Nephron (organoid): ENCODE measurements around the gene TMEM219.

Experiments
- H3K27ac Mint-ChIP-seq, 3 experiments: 2 replicates each; pipeline ENCODE4 v1.8.0; 2020; ENCODE audit warnings: mixed read lengths in 3 of 3, mild to moderate bottlenecking in 2 of 3, moderate library complexity in 1 of 3
- H3K27me3 Mint-ChIP-seq: 2 replicates; pipeline ENCODE4 v1.8.0; 2021; ENCODE audit warnings: low read depth, mild to moderate bottlenecking, moderate library complexity, mixed read lengths
- H3K36me3 Mint-ChIP-seq: 2 replicates; pipeline ENCODE4 v1.8.0; 2020; ENCODE audit warnings: low read depth, mixed read lengths
- H3K4me1 Mint-ChIP-seq: 2 replicates; pipeline ENCODE4 v1.8.0; 2020; ENCODE audit warnings: mixed read lengths
- H3K4me3 Mint-ChIP-seq, 3 experiments: 2 replicates each; pipeline ENCODE4 v1.8.0; 2020; ENCODE audit warnings: mild to moderate bottlenecking in 3 of 3, mixed read lengths in 3 of 3, moderate library complexity in 2 of 3
- H3K9me3 Mint-ChIP-seq: 2 replicates; pipeline ENCODE4 v1.8.0; 2020; ENCODE audit warnings: mixed read lengths
- TF ChIP-seq, protein P1 (sequence below), 3 experiments: fragments of 200-600 bp; sonication (generic); IDR thresholded peaks; one replicate each; pipeline ENCODE4 v1.5.0; 2021; ENCODE audit warnings: antibody characterized with exemption in 3 of 3; ENCODE audit not compliant: unreplicated experiment in 3 of 3

Gene TMEM219

DNA sequence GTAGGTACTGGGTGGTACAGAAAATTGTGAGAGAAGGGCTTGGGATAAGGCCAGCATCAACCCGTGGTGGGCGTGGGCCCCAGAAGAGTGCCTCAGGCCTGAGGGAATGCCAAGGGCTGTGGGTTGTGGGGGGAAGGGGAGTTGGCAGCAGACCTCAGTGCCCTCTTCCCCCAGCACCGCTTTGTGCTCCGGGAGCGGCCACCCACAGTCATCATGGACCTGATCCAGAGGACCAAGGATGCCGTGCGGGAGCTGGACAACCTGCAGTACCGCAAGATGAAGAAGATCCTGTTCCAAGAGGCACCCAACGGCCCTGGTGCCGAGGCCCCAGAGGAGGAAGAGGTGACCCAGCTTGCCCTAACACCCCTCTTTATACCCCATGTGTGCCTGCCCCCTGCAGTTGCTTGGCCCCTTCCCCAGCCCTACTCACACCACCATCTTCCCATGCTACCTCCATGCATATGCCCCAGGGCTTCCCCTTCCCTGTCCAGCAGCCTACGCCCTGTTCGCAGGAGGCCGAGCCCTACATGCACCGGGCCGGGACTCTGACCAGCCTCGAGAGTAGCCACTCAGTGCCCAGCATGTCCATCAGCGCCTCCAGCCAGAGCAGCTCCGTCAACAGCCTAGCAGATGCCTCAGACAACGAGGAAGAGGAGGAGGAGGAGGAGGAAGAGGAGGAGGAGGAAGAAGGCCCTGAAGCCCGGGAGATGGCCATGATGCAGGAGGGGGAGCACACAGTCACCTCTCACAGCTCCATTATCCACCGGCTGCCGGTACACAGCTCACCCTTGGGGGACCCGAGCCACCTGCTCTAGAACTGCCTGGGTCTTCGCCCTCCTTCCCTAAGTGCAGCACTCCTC lies 20.9 kb downstream of the TMEM219 start:
- Mint-ChIP-seq H3K27ac (no peak overlapping the region), H3K4me1 (no peaks in the 10 kb centered on the region), H3K9me3 (no peaks in the 10 kb centered on the region), H3K27me3 (no peaks in the 10 kb centered on the region), H3K4me3 (no peak overlapping the region), H3K36me3 (peaks cover 69% of the 10 kb centered on the region)
- TF ChIP-seq, protein P1, sequence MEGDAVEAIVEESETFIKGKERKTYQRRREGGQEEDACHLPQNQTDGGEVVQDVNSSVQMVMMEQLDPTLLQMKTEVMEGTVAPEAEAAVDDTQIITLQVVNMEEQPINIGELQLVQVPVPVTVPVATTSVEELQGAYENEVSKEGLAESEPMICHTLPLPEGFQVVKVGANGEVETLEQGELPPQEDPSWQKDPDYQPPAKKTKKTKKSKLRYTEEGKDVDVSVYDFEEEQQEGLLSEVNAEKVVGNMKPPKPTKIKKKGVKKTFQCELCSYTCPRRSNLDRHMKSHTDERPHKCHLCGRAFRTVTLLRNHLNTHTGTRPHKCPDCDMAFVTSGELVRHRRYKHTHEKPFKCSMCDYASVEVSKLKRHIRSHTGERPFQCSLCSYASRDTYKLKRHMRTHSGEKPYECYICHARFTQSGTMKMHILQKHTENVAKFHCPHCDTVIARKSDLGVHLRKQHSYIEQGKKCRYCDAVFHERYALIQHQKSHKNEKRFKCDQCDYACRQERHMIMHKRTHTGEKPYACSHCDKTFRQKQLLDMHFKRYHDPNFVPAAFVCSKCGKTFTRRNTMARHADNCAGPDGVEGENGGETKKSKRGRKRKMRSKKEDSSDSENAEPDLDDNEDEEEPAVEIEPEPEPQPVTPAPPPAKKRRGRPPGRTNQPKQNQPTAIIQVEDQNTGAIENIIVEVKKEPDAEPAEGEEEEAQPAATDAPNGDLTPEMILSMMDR (IDR thresholded peaks at IDR 0.05; ENCODE audit: unreplicated experiment in 3 of 3), result no peak

DNA sequence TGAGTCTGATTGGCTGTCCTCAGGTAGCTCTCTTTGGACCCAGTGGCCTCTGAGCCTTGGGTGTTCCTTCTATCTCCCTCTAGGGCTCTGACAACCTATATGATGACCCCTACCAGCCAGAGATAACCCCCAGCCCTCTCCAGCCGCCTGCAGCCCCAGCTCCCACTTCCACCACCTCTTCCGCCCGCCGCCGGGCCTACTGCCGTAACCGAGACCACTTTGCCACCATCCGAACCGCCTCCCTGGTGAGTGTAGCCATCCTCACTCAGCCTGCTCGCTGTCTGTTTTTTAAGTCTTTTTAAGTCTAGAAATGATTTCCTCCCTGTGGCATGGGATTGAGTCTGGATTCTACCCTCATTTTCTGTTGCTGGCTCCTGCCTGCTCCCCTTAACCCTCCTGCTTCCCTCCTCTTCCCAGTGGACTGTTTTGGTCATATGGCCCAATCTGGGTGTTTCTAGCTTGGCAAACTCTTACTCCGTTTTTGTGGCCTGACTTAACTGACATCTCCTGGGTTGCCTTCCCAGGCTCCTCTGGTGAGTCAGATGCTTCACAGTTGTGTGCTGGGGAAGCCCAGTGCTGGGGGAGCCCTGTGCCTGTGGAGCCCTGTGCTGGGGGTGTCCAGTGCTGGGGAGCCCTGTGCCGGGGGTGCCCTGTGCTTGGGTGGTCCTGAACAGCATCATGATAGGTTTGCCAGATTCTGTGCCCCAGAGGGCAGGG lies 21.7 kb downstream of the TMEM219 start:
- no peak overlapping the region for H3K27ac Mint-ChIP-seq
- TF ChIP-seq, protein P1 (IDR thresholded peaks at IDR 0.05; ENCODE audit: unreplicated experiment in 3 of 3), result no peak
- H3K27me3 Mint-ChIP-seq, result no peaks in the 10 kb centered on the region
- no peaks in the 10 kb centered on the region for H3K9me3 Mint-ChIP-seq
- H3K4me3 Mint-ChIP-seq, result no peak overlapping the region
- no peaks in the 10 kb centered on the region for H3K4me1 Mint-ChIP-seq
- peaks cover 69% of the 10 kb centered on the region for H3K36me3 Mint-ChIP-seq

DNA sequence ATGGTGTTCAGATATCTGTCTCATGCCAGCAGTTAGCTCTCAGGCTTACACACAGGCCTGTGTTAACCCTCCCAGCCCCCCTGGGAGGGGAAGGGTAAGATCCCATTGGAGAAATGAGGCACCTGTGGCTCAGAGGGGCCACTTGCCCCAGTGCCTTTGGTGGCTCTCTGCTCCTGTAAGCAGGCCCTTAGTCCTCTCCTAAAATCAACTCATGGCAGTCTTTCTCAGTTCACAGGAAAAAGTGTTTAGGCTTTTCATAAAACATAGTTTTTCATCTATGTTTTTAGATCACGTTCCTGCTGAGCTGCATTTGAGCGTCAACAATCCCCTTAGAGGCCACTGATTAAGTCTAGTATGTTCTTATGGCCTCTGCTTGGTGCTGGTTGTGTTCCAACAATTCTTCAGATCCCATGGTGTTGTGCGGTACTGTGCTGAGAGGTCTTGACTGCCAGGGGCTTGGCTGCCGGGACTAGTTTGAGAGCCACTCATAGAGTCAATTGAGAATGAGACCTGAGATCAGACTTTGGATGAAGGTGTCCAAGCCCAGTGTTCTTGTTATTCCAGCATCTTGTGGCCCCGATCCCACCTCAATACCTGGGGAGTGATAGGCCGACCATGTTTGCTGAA lies 22.4 kb downstream of the TMEM219 start:
- no peaks in the 10 kb centered on the region for H3K9me3 Mint-ChIP-seq
- peaks cover 67% of the 10 kb centered on the region for H3K36me3 Mint-ChIP-seq
- H3K4me3 Mint-ChIP-seq, result no peak overlapping the region
- TF ChIP-seq, protein P1 (IDR thresholded peaks at IDR 0.05; ENCODE audit: unreplicated experiment in 3 of 3), result no peak
- H3K27me3 Mint-ChIP-seq, result no peaks in the 10 kb centered on the region
- H3K27ac Mint-ChIP-seq, result no peak overlapping the region
- no peaks in the 10 kb centered on the region for H3K4me1 Mint-ChIP-seq

DNA sequence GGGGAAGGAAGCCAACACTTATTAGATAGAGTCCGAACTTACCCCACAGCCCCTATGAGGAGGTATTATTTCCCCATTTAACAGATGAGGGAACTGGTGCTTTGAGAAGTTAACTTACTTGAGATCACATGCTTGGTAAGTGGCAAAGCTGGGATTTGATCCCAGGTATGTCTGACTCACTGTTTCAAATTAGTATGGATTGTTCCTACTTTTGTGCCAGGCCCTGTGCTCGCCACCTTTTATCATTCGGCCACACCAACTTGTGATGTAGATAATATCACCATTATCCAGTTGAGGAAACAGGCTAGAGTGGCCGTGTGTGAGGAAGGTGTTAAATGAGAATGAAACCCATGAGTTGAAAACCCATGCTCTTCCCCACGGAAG lies 22.9 kb downstream of the TMEM219 start:
- no peaks in the 10 kb centered on the region for H3K27me3 Mint-ChIP-seq
- H3K36me3 Mint-ChIP-seq, result peaks cover 67% of the 10 kb centered on the region
- TF ChIP-seq, protein P1 (IDR thresholded peaks at IDR 0.05; ENCODE audit: unreplicated experiment in 3 of 3), result no peak
- H3K4me3 Mint-ChIP-seq, result no peak overlapping the region
- H3K4me1 Mint-ChIP-seq, result no peaks in the 10 kb centered on the region
- H3K9me3 Mint-ChIP-seq, result no peaks in the 10 kb centered on the region
- no peak overlapping the region for H3K27ac Mint-ChIP-seq

DNA sequence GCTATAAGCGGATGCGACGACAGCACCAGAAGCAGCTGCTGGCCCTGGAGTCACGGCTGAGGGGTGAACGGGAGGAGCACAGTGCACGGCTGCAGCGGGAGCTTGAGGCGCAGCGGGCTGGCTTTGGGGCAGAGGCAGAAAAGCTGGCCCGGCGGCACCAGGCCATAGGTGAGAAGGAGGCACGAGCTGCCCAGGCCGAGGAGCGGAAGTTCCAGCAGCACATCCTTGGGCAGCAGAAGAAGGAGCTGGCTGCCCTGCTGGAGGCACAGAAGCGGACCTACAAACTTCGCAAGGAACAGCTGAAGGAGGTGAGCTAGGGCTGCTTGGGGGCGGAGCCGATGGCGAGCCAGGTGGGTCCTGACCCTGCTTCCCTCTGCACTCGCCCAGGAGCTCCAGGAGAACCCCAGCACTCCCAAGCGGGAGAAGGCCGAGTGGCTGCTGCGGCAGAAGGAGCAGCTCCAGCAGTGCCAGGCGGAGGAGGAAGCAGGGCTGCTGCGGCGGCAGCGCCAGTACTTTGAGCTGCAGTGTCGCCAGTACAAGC lies 23.5 kb downstream of the TMEM219 start:
- TF ChIP-seq, protein P1 (IDR thresholded peaks at IDR 0.05; ENCODE audit: unreplicated experiment in 3 of 3), result no peak
- no peak overlapping the region for H3K4me3 Mint-ChIP-seq

More for the DNA sequence above, 23.5 kb downstream of the TMEM219 start:
- Mint-ChIP-seq H3K4me1 (no peaks in the 10 kb centered on the region), H3K36me3 (peaks cover 66% of the 10 kb centered on the region), H3K9me3 (no peaks in the 10 kb centered on the region), H3K27me3 (no peaks in the 10 kb centered on the region), H3K27ac (no peak overlapping the region)
